GM11168 (cell line): ENCODE data around the gene CEMIP.

Experiments used
- in situ Hi-C: fragments of 300-500 bp; cut with MboI; formaldehyde crosslinking; loops from one replicate; pipeline ENCODE4 v1.12.0; 2022; ENCODE audit warnings: low sequenced_read_pairs; ENCODE audit not compliant: unreplicated experiment

CEMIP gene

GRCh38 chr15:80989081-80989517 lies 209.9 kb downstream of the CEMIP start:
- in situ Hi-C loops = no loop called here

GRCh38 chr15:80989518-80990478 lies 210.6 kb downstream of the CEMIP start, which contains the start of gene MESD:
MESD (minus strand) TSS chr15:80989819; CDS start chr15:80989791, 28 bp downstream.
- in situ Hi-C loops = no loop called here

- in situ Hi-C loops = no loop called here
Measured at GRCh38 chr15:80990955-80991354, 211.8 kb downstream of the CEMIP start.

- in situ Hi-C loops = no loop called here
Measured at GRCh38 chr15:80991421-80991820, 212.3 kb downstream of the CEMIP start.

- in situ Hi-C loops = no loop called here
Measured at GRCh38 chr15:80992006-80992405, 212.8 kb downstream of the CEMIP start.

GRCh38 chr15:80992441-80992840 lies 213.3 kb downstream of the CEMIP start:
- in situ Hi-C loops = no loop called here

GRCh38 chr15:80996247-80996646 lies 217.1 kb downstream of the CEMIP start:
- in situ Hi-C loops = no loop called here

- in situ Hi-C loops = no loop called here
Measured at GRCh38 chr15:80997692-80998091, 218.5 kb downstream of the CEMIP start.

- in situ Hi-C loops = no loop called here
Measured at GRCh38 chr15:80998251-80998650, 219.1 kb downstream of the CEMIP start.

GRCh38 chr15:80999623-81000036 lies 220.5 kb downstream of the CEMIP start:
- in situ Hi-C loops = no loop called here

GRCh38 chr15:81000144-81000623 lies 221.0 kb downstream of the CEMIP start:
- in situ Hi-C loops = no loop called here

- in situ Hi-C loops = no loop called here
Measured at GRCh38 chr15:81000624-81001151, 221.5 kb downstream of the CEMIP start, which contains the start of gene TLNRD1. TLNRD1 (plus strand) TSS chr15:81000923; CDS start chr15:81002272, 1,349 bp downstream.
